HG03159 (cell line): ENCODE data around the gene SLC35F5.
"Not testable (repeated sequence)": the region's sequence is repeated elsewhere in the genome, so short reads cannot be mapped to it uniquely, and the experiment has no call there.

Experiments used
- ATAC-seq: cut with Tn5 transposase; IDR thresholded peaks from one replicate; pipeline ENCODE4 v1.9.1; 2021; ENCODE audit warnings: mild to moderate bottlenecking, moderate library complexity; ENCODE audit not compliant: unreplicated experiment

Gene SLC35F5

GRCh38 chr2:113757138-113757657 is 756 bp upstream of the SLC35F5 start:
- ATAC-seq: no peak

DNA sequence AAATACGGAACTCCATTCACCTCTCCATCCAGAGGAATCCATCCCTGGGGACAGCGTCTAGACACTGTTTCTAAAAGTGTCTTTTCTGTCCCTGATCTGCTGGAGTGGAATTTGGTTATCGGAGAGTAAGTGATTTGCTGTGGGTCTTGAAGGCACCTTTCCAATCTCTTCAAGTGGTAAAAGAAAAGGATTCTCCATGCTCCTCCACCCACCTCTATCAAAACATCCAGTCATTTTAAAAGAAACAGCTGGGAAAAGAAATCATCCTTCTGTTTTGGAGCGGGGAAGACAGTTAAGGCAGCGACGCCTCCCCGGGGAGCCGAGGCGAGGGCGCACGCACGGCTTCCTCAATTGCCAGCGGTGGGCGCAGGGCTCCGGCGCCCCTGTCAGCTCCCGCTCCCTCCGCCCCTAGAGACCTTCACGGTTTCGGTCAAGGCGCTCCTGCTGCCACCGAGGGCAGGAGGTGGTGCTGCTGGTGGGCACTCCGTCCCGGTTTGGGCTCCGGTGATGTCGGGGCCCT is 547 bp downstream of the SLC35F5 start:
- peak; percentile 40 for ATAC-seq

- no peak for ATAC-seq
Measured at GRCh38 chr2:113755035-113755834, 1.2 kb downstream of the SLC35F5 start.

- ATAC-seq: no peak
Measured at GRCh38 chr2:113754160-113754559, 2.3 kb downstream of the SLC35F5 start.

- no peak for ATAC-seq
Measured at GRCh38 chr2:113750385-113750784, 6.1 kb downstream of the SLC35F5 start.

DNA sequence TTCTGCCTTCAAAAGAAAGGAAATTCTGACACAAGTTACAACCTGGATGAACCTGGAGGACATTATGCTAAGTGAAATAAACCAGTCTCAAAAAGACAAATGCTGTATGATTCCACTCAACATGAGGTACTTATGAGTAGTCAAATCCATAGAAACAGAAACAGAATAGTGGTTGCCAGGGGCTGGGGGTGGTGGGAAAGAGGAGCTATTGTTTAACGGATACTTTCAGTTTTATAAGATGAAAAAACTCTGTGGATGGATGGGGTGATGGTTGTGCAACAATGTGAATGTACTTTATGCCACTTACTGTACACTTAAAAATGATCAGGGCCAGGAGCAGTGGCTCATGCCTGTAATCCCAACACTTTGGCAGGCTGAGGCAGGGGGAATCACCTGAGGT is 15.4 kb downstream of the SLC35F5 start:
- ATAC-seq: no peak

DNA sequence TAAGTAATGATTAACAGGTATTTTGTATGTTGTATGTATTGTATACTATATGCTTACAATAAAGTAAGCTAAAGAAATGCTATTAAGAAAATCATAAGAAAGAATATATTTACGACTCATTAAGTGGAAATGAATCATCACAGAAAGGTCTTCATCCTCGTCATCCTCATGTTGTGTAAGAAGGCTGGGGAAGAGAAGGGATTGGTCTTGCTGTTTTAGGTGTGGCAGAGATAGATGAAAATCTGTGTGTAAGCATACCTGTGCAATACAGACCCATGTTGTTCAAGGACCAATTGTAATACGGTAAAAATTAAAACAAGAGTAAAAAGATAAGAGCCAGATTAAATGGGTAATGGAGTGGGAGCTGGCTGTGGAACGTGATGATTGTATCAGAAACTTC is 16.6 kb downstream of the SLC35F5 start:
- no peak for ATAC-seq

- ATAC-seq: no peak
Measured at GRCh38 chr2:113734185-113734584, 22.3 kb downstream of the SLC35F5 start.

DNA sequence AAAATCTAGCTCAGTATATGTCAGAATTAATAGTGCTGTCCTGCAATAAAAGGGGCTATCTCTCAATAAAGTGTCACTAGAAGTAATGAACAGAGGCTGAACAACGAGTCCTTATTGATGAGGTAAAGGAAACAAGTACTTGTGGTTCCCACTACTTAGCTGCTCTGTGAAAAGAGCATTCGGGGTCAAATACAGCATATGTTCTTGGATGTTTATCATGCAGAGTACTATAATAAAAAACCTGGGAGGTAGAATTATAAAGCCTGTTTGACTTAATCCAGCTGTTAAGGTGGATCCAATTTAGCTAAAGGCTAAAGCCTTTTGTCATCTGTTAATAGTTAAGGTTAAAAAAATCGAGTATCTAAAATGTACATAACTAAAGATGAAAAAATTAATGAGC is 32.4 kb downstream of the SLC35F5 start:
- no peak for ATAC-seq

DNA sequence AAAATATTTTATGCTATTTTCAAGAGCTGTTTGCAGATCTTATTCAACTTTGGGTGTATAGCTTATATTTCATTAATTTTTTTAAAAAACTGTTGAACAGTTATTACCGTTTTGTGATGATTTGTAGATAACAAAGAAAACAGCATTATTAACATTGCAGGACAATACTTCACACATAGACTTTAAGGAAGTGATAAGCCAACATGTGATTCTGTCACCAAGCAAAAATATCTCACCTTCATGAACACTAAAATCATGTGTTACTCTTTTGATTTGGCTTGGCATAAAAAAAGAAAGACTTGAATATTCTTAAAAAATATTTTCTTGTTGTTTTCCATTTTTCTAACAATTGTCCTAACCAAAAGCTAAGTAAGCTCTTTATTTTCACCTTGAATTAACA is 33.0 kb downstream of the SLC35F5 start:
- ATAC-seq: no peak

- no peak for ATAC-seq
Measured at GRCh38 chr2:113720167-113720566, 36.3 kb downstream of the SLC35F5 start.

DNA sequence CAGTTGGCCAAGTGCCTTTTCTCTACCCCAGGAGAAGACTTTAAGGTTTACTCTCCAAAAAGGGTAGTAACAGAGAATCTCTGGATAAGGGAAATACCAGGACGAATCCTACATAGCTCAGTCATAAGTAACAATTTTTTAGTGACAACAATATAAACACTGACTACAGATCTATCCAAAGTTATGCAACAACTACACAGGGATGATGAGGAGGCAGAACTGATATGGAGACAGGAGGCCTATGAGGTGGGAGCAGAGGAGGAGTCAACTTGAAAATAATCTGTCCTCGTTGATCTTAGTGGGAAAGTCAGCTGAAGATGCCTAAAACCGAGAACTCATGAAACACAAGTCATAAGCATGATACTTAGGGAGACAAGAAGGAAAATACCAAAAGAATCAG is 40.2 kb downstream of the SLC35F5 start:
- ATAC-seq: no peak

GRCh38 chr2:113712941-113713340 is 43.5 kb downstream of the SLC35F5 start:
- no peak for ATAC-seq

- ATAC-seq: no peak
Measured at GRCh38 chr2:113711851-113712250, 44.6 kb downstream of the SLC35F5 start.

DNA sequence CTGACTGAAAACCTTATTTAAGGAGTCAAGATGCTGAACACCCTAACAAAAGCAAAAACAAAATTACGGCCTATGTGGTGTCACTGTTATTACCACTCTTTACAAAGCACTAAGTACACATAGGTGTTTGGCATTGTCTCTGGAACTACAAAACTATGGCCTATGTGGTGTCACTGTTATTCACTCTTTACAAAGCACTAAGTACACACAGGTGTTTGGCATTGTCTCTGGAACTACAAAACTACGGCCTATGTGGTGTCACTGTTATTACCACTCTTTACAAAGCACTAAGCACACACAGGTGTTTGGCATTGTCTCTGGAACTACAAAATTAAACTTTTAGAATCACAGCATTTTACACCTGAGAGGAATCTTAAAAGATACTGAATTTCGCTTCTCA is 47.4 kb downstream of the SLC35F5 start:
- ATAC-seq: no peak

- no peak for ATAC-seq
Measured at GRCh38 chr2:113707106-113707505, 49.3 kb downstream of the SLC35F5 start.

GRCh38 chr2:113705982-113706523 is 50.4 kb downstream of the SLC35F5 start:
- no peak for ATAC-seq

DNA sequence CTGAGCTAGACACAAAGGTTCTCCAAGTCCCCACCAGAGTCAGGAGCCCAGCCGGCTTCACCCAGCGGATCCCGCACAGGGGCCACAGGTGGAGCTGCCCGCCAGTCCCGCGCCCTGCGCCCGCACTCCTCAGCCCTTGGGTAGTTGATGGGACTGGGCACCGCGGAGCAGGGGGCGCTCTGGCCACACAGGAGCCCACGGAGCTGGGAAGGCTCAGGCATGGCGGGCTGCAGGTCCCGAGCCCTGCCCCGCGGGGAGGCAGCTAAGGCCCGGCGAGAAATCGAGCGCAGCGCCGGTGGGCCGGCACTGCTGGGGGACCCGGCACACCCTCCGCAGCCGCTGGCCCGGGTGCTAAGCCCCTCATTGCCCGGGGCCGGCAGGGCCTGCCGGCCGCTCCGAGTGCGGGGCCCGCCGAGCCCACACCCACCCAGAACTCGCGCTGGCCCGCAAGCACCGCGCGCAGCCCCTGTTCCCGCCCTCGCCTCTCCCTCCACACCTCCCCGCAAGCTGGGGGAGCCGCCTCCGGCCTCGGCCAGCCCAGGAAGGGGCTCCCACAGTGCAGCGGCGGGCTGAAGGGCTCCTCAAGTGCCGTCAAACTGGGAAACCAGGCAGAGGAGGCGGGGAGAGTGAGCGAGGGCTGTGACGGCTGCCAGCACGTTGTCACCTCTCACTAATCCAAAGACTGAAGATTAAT is 52.0 kb downstream of the SLC35F5 start:
- not testable (repeated sequence) for ATAC-seq

- no peak for ATAC-seq
Measured at GRCh38 chr2:113703386-113704299, 52.8 kb downstream of the SLC35F5 start.

GRCh38 chr2:113700186-113700841 is 56.1 kb downstream of the SLC35F5 start:
- ATAC-seq: peak; percentile 82
